ENCODE measurements around the gene BAHD1.

BAHD1 gene

GRCh38 chr15:40425681-40426080 is 15.1 kb upstream of the BAHD1 start:
- no peak for DNase-seq

GRCh38 chr15:40427188-40427587 is 13.6 kb upstream of the BAHD1 start:
- no peak for DNase-seq

GRCh38 chr15:40428185-40428584 is 12.6 kb upstream of the BAHD1 start:
- DNase-seq, result no peak

- no peak for DNase-seq
Measured at GRCh38 chr15:40429068-40429710, 11.6 kb upstream of the BAHD1 start.

- DNase-seq, result no peak
Measured at GRCh38 chr15:40430271-40430805, 10.4 kb upstream of the BAHD1 start.

GRCh38 chr15:40435023-40435709 is 5.6 kb upstream of the BAHD1 start:
- DNase-seq, result no peak

GRCh38 chr15:40435710-40436089 is 5.1 kb upstream of the BAHD1 start:
- DNase-seq, result no peak

- no peak for DNase-seq
Measured at GRCh38 chr15:40436116-40436891, 4.4 kb upstream of the BAHD1 start.

GRCh38 chr15:40436892-40437751 is 3.6 kb upstream of the BAHD1 start:
- DNase-seq, result no peak

- no peak for DNase-seq
Measured at GRCh38 chr15:40437752-40438687, 2.7 kb upstream of the BAHD1 start.

- DNase-seq, result no peak
Measured at GRCh38 chr15:40438712-40439111, 2.0 kb upstream of the BAHD1 start.

GRCh38 chr15:40439461-40439959 is 1.2 kb upstream of the BAHD1 start:
- no peak for DNase-seq

GRCh38 chr15:40439960-40440742 is 602 bp upstream of the BAHD1 start:
- DNase-seq, result no peak

GRCh38 chr15:40441565-40442531 is 1.1 kb downstream of the BAHD1 start:
- DNase-seq, result no peak

GRCh38 chr15:40443255-40443654 is 2.5 kb downstream of the BAHD1 start:
- no peak for DNase-seq

GRCh38 chr15:40443846-40444245 is 3.1 kb downstream of the BAHD1 start:
- no peak for DNase-seq

- DNase-seq, result no peak
Measured at GRCh38 chr15:40444736-40445135, 4.0 kb downstream of the BAHD1 start.

- no peak for DNase-seq
Measured at GRCh38 chr15:40445421-40445922, 4.7 kb downstream of the BAHD1 start.

- DNase-seq, result no peak
Measured at GRCh38 chr15:40446144-40446543, 5.4 kb downstream of the BAHD1 start.

Data from NCI-H748 treated with DMSO at 0.1 percent for 48 hours (cell line).